Measurements from ENCODE around the gene CGB2.

DNA sequence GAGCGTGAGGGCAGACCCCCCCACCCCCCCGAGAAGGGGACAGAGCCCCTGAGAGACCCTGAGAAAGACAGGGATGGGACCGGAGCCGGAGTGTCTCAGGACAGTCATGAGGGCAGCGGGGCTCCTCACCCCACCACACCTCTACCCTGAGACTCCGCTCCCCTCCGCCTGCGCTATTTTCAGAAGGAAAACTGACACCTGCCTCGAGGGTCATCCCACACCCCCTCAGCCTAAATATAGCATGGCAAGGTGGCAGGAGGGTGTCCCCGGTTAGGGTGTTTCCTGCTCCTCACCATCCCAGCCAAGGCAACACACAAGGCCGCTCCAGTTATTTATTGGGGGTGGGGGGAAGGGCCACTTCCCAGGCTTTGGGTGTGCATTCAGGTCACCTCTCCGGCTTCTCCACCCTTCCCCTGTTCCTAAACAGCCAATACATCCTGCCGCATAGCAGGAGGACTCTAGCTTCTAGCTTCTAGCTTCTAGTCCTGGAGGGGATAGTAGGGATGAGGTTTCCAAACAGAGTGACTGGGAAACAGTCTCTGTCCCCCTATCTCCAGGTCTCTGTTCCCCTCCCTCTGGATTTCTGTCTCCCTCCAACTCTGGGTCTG lies 34.3 kb downstream of the CGB2 start:
- TF ChIP-seq EZH2 (IDR thresholded peaks at IDR 0.05; ENCODE audit: insufficient read depth, low read length): no peak
- TF ChIP-seq, protein P1, sequence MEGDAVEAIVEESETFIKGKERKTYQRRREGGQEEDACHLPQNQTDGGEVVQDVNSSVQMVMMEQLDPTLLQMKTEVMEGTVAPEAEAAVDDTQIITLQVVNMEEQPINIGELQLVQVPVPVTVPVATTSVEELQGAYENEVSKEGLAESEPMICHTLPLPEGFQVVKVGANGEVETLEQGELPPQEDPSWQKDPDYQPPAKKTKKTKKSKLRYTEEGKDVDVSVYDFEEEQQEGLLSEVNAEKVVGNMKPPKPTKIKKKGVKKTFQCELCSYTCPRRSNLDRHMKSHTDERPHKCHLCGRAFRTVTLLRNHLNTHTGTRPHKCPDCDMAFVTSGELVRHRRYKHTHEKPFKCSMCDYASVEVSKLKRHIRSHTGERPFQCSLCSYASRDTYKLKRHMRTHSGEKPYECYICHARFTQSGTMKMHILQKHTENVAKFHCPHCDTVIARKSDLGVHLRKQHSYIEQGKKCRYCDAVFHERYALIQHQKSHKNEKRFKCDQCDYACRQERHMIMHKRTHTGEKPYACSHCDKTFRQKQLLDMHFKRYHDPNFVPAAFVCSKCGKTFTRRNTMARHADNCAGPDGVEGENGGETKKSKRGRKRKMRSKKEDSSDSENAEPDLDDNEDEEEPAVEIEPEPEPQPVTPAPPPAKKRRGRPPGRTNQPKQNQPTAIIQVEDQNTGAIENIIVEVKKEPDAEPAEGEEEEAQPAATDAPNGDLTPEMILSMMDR (IDR thresholded peaks at IDR 0.05; ENCODE audit: insufficient read depth, low read depth, low read length): no peak
